Liver (tissue), 9 donors: ENCODE data around the gene WNT3A. TPM values are rescaled to one million over a fixed set of nuclear protein-coding genes. Genes with fewer than 3 reads are reported as not detected.

Experiments used
- DNase-seq: peaks from one replicate; pipeline ENCODE4 v3.0.0-alpha.2; 2017; ENCODE audit warnings: low spot score
- H3K27ac ChIP-seq, 2 donors: one replicate each; pipeline ENCODE4 v1.7.0; 2013; ENCODE audit warnings: inconsistent platforms in 2 of 2, low read length in 2 of 2, control low read depth in 1 of 2, low read depth in 1 of 2, mild to moderate bottlenecking in 1 of 2
- H3K27me3 ChIP-seq, 4 donors: one replicate each; pipeline versions ENCODE4 v1.6.1 to v1.7.0; 2013; ENCODE audit warnings: low read length in 3 of 4, inconsistent platforms in 1 of 4, mild to moderate bottlenecking in 1 of 4, moderate library complexity in 1 of 4; ENCODE audit not compliant: control insufficient read depth in 4 of 4, insufficient read depth in 4 of 4
- H3K36me3 ChIP-seq, 4 donors: one replicate each; pipeline versions ENCODE4 v1.6.1 to v1.7.0; 2013; ENCODE audit warnings: low read length in 3 of 4, mild to moderate bottlenecking in 3 of 4, low read depth in 1 of 4, moderate library complexity in 1 of 4; ENCODE audit not compliant: control insufficient read depth in 4 of 4, insufficient read depth in 3 of 4
- H3K4me1 ChIP-seq, 4 donors: one replicate each; pipeline versions ENCODE4 v1.6.1 to v1.7.0; 2013; ENCODE audit warnings: low read length in 3 of 4, mild to moderate bottlenecking in 3 of 4, moderate library complexity in 1 of 4; ENCODE audit not compliant: control insufficient read depth in 4 of 4, insufficient read depth in 4 of 4
- H3K4me3 ChIP-seq, 3 donors: one replicate each; pipeline versions ENCODE4 v1.6.1 to v1.7.0; 2013; ENCODE audit warnings: low read length in 3 of 3, control low read depth in 1 of 3, low read depth in 1 of 3, mild to moderate bottlenecking in 1 of 3
- H3K9ac ChIP-seq, 2 donors: one replicate each; pipeline ENCODE4 v1.7.0; 2013; ENCODE audit warnings: low read length in 2 of 2, mild to moderate bottlenecking in 2 of 2, moderate library complexity in 2 of 2, control low read depth in 1 of 2, low read depth in 1 of 2
- H3K9me3 ChIP-seq, 4 donors: one replicate each; pipeline versions ENCODE4 v1.6.1 to v1.7.0; 2013; ENCODE audit warnings: low read length in 3 of 4; ENCODE audit not compliant: control insufficient read depth in 4 of 4
- ATF3 ChIP-seq: IDR thresholded peaks from 2 replicates; pipeline ENCODE4 v1.6.1; 2016; ENCODE audit warnings: antibody characterized with exemption
- CTCF ChIP-seq: fragments of 150-350 bp; IDR thresholded peaks from 2 replicates; pipeline ENCODE4 v1.5.1; 2017; ENCODE audit warnings: improper control_type of control experiment, low read depth, low read length; ENCODE audit not compliant: missing input control
- EGR1 ChIP-seq, 2 donors: IDR thresholded peaks; 2 replicates each; pipeline ENCODE4 v1.6.1; 2016 to 2018; ENCODE audit warnings: antibody characterized with exemption in 2 of 2, low read depth in 2 of 2
- FOXA1 ChIP-seq: IDR thresholded peaks from 2 replicates; pipeline ENCODE4 v1.6.1; 2016; ENCODE audit warnings: antibody characterized with exemption
- FOXA2 ChIP-seq: IDR thresholded peaks from 2 replicates; pipeline ENCODE4 v1.6.1; 2016; ENCODE audit warnings: antibody characterized with exemption
- GABPA ChIP-seq, 2 donors: IDR thresholded peaks in 1 of 2; conservative IDR thresholded peaks in 1 of 2; 2 replicates each; pipeline ENCODE4 v1.6.1; 2016; ENCODE audit warnings: antibody characterized with exemption in 2 of 2, mild to moderate bottlenecking in 1 of 2, moderate library complexity in 1 of 2
- HNF4A ChIP-seq, 2 donors: conservative IDR thresholded peaks; 2 replicates each; pipeline ENCODE4 v1.6.1; 2016; ENCODE audit warnings: antibody characterized with exemption in 2 of 2, mild to moderate bottlenecking in 2 of 2
- JUND ChIP-seq, 2 donors: IDR thresholded peaks; 2 replicates each; pipeline ENCODE4 v1.6.1; 2016; ENCODE audit warnings: antibody characterized with exemption in 2 of 2
- MAX ChIP-seq: IDR thresholded peaks from 2 replicates; pipeline ENCODE4 v1.6.1; 2016; ENCODE audit warnings: antibody characterized with exemption
- NR2F2 ChIP-seq: IDR thresholded peaks from 2 replicates; pipeline ENCODE4 v1.6.1; 2016; ENCODE audit warnings: antibody characterized with exemption
- RAD21 ChIP-seq, 2 donors: IDR thresholded peaks; 2 replicates each; pipeline ENCODE4 v1.6.1; 2016; ENCODE audit warnings: antibody characterized with exemption in 2 of 2, mild to moderate bottlenecking in 2 of 2
- REST ChIP-seq: IDR thresholded peaks from 2 replicates; pipeline ENCODE4 v1.6.1; 2016; ENCODE audit warnings: antibody characterized with exemption, mild to moderate bottlenecking
- RXRA ChIP-seq, 2 donors: IDR thresholded peaks; 2 replicates each; pipeline ENCODE4 v1.6.1; 2017 to 2018; ENCODE audit warnings: antibody characterized with exemption in 2 of 2, mild to moderate bottlenecking in 1 of 2
- SP1 ChIP-seq: IDR thresholded peaks from 2 replicates; pipeline ENCODE4 v1.6.1; 2018; ENCODE audit warnings: antibody characterized with exemption, mild to moderate bottlenecking
- TAF1 ChIP-seq: conservative IDR thresholded peaks from 2 replicates; pipeline ENCODE4 v1.6.1; 2016; ENCODE audit warnings: antibody characterized with exemption, mild to moderate bottlenecking
- YY1 ChIP-seq: IDR thresholded peaks from 2 replicates; pipeline ENCODE4 v1.6.1; 2016; ENCODE audit warnings: antibody characterized with exemption, mild to moderate bottlenecking
- ZBTB33 ChIP-seq: IDR thresholded peaks from 2 replicates; pipeline ENCODE4 v1.6.1; 2016; ENCODE audit warnings: antibody characterized with exemption
- WGBS: extraction: QIAGEN DNeasy Blood & Tissue Kit; methylation state at CpG from one replicate; pipeline ENCODE4 v1.1.7; 2013; 5-methylcytosine and 5-hydroxymethylcytosine counted together
- polyA plus RNA-seq, 2 donors: library from polyadenylated mRNA; stranded (reverse) in 1 of 2; unstranded in 1 of 2; fragments of 200-250 nt in 1 of 2; fragments of >200 nt in 1 of 2; fragmentation: Nextera tagmentation in 1 of 2; extraction: Ambion mirVana in 1 of 2; gene quantifications; one replicate each; pipeline versions ENCODE4 v1.2.1 to v1.2.3, GENCODE V29; 2013 to 2015
- total RNA-seq, 2 donors: library from RNA; depleted of rRNA; stranded (reverse); fragments of >200 nt; gene quantifications; one replicate each; pipeline ENCODE4 v1.2.3, GENCODE V29; 2014
- donor health status: healthy.
- donor health status: healthy.
- donor health status: healthy.
- donor health status: healthy.
- donor health status: healthy.

WNT3A gene
- total and polyA plus RNA-seq, 4 donors: not detected

GRCh38 chr1:228109073-228109961 is 102.5 kb downstream of the WNT3A start, which contains the start of gene MRPL55:
MRPL55 (minus strand) TSS chr1:228109299; CDS start chr1:228108260, 1,039 bp downstream.
- Histone ChIP-seq H3K4me3 (peak within 1 kb of the TSS; percentile 68 to 99 (median 89)), H3K9ac (peak within 1 kb of the TSS; percentile 86 to 98), H3K27ac (peak within 1 kb of the TSS; percentile 70 to 91), H3K36me3 (peaks cover 0 to 15% (median 10%) of the 10 kb centered on the region in 4 donors), H3K27me3 (no peaks in the 10 kb centered on the region), H3K9me3 (no peaks in the 10 kb centered on the region), H3K4me1 (peaks cover 3 to 30% (median 22%) of the 10 kb centered on the region in 4 donors)
- peak; percentile 100 for DNase-seq
- peak in 1 of 2 donors; percentile 38 for TF ChIP-seq RXRA (IDR thresholded peaks at IDR 0.05)
- TF ChIP-seq EGR1 (IDR thresholded peaks at IDR 0.05; ENCODE audit: low read depth in 2 of 2): peak; percentile 97 to 99
- TF ChIP-seq ZBTB33: no peak
- TF ChIP-seq SP1: peak; percentile 91
- no peak for TF ChIP-seq NR2F2
- peak; percentile 3 to 57 for TF ChIP-seq HNF4A (conservative IDR thresholded peaks at IDR 0.05)
- peak; percentile 83 for TF ChIP-seq REST
- no peak for TF ChIP-seq FOXA1
- peak; percentile 85 for TF ChIP-seq ATF3
- peak; percentile 87 for TF ChIP-seq YY1
- TF ChIP-seq GABPA (IDR thresholded peaks at IDR 0.05 in 1 of 2, conservative IDR thresholded peaks at IDR 0.05 in 1 of 2): peak in 1 of 2 donors; percentile 59
- TF ChIP-seq CTCF: no peak
- no peak for TF ChIP-seq MAX
- no peak for TF ChIP-seq RAD21 (IDR thresholded peaks at IDR 0.05)
- peak in 1 of 2 donors; percentile 49 for TF ChIP-seq JUND (IDR thresholded peaks at IDR 0.05)
- no peak for TF ChIP-seq FOXA2
- no peak for TF ChIP-seq TAF1
- 1% methylated on average over 66 of the region's 66 CpGs for WGBS
